ENCODE data around the gene MYO7A.

The MYO7A gene

GRCh38 chr11:77230878-77231605 lies 103.0 kb downstream of the MYO7A start:
- DNase-seq, result no peak

- no peak for DNase-seq
Observed at GRCh38 chr11:77231800-77232199, 103.8 kb downstream of the MYO7A start.

GRCh38 chr11:77232242-77232641 lies 104.2 kb downstream of the MYO7A start:
- no peak for DNase-seq

GRCh38 chr11:77233011-77233410 lies 105.0 kb downstream of the MYO7A start:
- DNase-seq, result no peak

GRCh38 chr11:77236901-77237300 lies 108.9 kb downstream of the MYO7A start:
- no peak for DNase-seq

- DNase-seq, result no peak
Observed at GRCh38 chr11:77244277-77245027, 116.4 kb downstream of the MYO7A start.

- DNase-seq, result no peak
Observed at GRCh38 chr11:77249427-77249826, 121.4 kb downstream of the MYO7A start.

GRCh38 chr11:77250881-77251640 lies 123.0 kb downstream of the MYO7A start:
- DNase-seq, result no peak

- DNase-seq, result no peak
Observed at GRCh38 chr11:77252555-77253270, 124.7 kb downstream of the MYO7A start.

- no peak for DNase-seq
Observed at GRCh38 chr11:77253690-77254089, 125.6 kb downstream of the MYO7A start.

GRCh38 chr11:77259641-77260040 lies 131.6 kb downstream of the MYO7A start:
- no peak for DNase-seq

- DNase-seq, result no peak
Observed at GRCh38 chr11:77262803-77263202, 134.8 kb downstream of the MYO7A start.

Data from stimulated activated CD4-positive, alpha-beta T cell treated with anti-CD3 and anti-CD28 coated beads, Interleukin-4, amount 100 ng/mL, for 4 hours (primary cell).